NCI-H2081 treated with DMSO at 0.1 percent for 48 hours (cell line): ENCODE data around the gene SPAG9.
"Not testable (repeated sequence)": the region's sequence is repeated elsewhere in the genome, so short reads cannot be mapped to it uniquely, and the experiment has no call there.

Experiments used
- DNase-seq: peaks from one replicate; lab custom pipeline; 2025; lab: John Stamatoyannopoulos, UW

The SPAG9 gene

DNA sequence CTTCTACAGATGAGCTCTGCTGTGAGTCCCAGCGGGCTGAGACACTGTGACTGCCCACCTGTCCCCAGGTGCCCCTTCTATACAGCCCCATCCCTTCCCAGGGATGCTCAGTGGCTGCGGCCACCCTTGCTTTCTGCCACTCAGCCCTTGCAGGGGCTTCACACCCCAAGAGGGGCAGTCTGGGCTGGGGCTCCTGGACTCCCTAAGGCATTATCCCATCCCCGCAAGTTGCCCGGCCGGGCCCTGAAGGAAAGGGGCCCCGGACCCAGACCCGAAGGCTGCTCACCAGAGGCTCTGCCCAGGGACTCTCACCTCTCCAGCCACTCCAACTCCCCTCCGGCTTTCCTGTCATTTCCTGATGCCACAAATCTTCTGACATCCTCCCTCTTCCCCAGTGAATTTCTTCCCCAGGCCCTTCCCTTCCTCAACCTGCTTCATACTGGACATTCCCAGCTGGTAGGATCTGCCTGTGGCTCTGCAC lies 166.0 kb downstream of the SPAG9 start:
- no peak for DNase-seq

GRCh38 chr17:50953831-50954601 lies 166.7 kb downstream of the SPAG9 start:
- peak; percentile 58 for DNase-seq

- DNase-seq: no peak
Measured at GRCh38 chr17:50953518-50953830, 167.2 kb downstream of the SPAG9 start.

DNA sequence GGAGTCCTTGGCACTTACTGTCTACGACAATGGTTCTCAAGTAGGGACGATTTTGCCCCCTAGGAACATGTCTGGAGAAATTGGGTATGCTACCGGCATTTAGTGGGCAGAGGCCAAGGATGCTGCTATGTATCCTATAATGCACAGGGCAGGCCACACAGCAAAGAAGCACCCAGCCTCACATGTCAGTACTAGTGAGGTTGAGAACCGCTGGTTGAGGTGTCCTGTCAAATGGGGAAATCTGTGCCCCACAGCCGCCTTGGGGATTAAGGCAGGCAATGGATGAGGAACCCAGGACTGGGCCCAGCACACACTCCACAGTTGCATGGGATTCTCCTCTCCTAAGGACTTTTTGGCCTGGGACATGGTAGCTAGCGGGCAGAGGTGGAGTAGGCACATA lies 167.8 kb downstream of the SPAG9 start:
- DNase-seq: no peak

DNA sequence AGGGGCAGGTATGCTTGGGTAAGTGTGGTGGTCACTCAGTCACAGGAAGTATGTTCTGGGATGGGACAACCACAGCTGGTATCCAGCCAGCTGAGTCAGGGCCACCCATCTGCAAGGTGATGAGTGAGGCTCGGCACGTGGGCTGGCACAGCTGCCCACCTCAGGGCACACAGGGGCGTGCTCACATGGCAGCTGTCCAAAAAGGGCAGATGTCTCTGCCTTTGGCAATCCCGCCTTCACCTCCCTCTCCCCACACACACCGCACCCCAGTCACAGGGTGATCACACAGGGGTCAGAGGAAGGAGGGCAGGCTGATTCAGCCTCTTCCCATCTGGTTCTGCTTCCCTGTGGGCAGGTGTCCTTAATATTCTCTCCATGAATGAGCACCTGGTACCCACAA lies 168.7 kb downstream of the SPAG9 start:
- peak; percentile 78 for DNase-seq

DNA sequence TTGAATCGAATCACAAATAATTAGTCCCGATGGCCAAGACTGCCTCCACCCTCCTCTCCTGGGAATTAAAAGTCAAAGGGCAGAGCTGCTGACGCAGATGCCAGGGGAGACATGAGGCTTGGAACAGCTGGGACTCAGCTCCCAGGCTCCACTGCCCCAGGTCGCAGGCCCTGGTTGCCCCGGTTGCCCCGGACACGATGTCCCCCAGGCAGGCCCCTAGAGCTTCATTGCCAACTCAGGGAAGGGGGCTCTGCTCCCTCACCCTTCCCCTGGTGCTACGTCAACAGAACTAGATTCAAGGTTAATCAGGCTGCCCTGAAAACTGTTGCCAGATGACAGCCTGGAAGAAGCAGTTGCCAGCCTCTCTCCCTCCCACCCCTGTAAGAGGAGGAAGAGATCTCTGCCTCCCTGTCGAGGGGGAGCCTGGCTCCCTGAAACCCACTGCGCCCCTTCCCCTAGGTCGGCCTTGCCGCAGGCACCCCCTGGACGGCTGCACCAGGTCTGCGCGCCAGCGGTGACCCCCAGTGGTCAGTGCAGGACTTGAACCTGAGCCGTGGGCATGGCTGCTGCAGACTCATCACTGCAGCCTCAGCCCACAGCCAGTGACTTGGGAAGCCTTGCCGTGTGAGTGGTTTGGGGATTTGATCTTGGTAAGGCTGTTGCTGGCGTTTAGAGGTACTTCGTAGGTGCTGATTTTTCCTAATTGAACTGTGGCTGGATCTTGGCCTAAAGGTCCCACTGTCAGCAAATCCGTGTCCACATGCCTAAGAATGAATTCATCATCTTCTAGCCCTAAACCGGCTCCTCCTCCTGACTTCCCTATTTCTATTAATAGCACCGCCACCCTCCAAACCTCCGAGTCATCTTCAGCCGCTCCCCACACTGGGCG lies 170.4 kb downstream of the SPAG9 start:
- DNase-seq: peak; percentile 44

- DNase-seq: no peak
Measured at GRCh38 chr17:50949128-50949988, 171.3 kb downstream of the SPAG9 start.

DNA sequence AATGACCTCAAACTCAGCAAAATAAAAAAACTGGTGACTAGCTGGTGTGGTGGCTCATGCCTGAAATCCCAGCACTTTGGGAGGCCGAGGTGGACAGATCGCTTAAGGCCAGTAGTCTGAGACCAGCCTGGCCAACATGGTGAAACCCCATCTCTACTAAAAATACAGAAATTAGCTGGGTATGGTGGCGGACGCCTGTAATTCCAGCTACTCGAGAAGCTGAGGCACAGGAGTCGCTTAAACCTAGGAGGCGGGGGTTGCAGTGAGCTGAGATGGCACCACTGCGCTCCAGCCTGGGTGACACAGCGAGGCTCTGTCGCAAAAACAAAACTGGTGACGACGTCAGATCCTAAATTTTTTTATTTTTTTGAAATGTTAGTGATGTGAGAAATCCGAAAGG lies 172.0 kb downstream of the SPAG9 start:
- DNase-seq: no peak

GRCh38 chr17:50947782-50948543 lies 172.7 kb downstream of the SPAG9 start:
- DNase-seq: peak; percentile 56

GRCh38 chr17:50946891-50947781 lies 173.5 kb downstream of the SPAG9 start:
- DNase-seq: no peak

DNA sequence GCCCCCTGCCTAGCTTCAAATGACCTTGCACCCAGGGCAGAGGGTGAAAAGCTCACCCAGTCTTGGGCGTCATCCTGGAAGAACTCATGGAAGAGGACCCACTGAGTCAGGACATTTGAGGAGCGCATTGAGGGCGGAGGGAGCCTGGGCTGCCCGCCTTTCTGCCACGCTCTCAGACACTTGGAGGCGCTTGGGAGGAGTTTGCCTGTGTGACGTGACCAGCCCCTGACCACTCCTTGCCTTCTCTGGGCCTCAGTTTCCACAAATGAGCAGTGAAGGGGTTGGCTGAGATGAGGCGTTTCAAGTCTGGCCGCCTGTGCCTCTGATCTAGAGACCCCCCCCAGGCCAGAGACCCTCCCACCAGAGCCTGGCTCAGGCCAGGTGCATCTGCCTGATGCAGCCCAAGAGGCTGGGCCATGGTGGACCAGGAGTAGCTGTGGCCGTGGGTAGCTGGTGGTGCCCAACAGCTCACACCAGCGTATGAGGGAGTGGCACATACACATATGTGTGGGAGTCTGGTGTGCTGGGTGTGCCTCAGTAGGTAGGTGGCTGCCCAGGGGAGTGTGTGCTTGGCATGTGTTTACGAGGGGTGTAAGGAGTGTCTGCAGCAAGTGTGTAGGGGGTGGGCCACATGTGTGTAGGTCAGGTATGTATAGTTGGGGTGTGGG lies 174.3 kb downstream of the SPAG9 start:
- no peak for DNase-seq

- DNase-seq: no peak
Measured at GRCh38 chr17:50945779-50946222, 174.9 kb downstream of the SPAG9 start.

- DNase-seq: no peak
Measured at GRCh38 chr17:50944902-50945720, 175.6 kb downstream of the SPAG9 start.

- peak; percentile 33 for DNase-seq
Measured at GRCh38 chr17:50944054-50944901, 176.4 kb downstream of the SPAG9 start.

GRCh38 chr17:50943575-50943933 lies 177.1 kb downstream of the SPAG9 start:
- DNase-seq: no peak

- not testable (repeated sequence) for DNase-seq
Measured at GRCh38 chr17:50941676-50942048, 179.0 kb downstream of the SPAG9 start.

- DNase-seq: no peak
Measured at GRCh38 chr17:50939795-50940684, 180.6 kb downstream of the SPAG9 start.
